IMR-90 (cell line): Measurements from ENCODE around the gene NAT10.

ENCODE experiments used
- BHLHE40 ChIP-seq: fragments of 150-350 bp; IDR thresholded peaks from 2 replicates; pipeline ENCODE4 v1.6.1; 2016; ENCODE audit warnings: mild to moderate bottlenecking, low read depth, low read length
- CEBPB ChIP-seq: IDR thresholded peaks from 2 replicates; pipeline ENCODE4 v1.6.1; 2012; ENCODE audit warnings: low read depth, low read length, improper control_type of control experiment
- CHD1 ChIP-seq: IDR thresholded peaks from 2 replicates; pipeline ENCODE4 v1.6.1; 2012; ENCODE audit warnings: low read depth, low read length, improper control_type of control experiment
- MAZ ChIP-seq: IDR thresholded peaks from 2 replicates; pipeline ENCODE4 v1.6.1; 2012; ENCODE audit warnings: low read depth, mild to moderate bottlenecking, low read length, improper control_type of control experiment, moderate library complexity, borderline replicate concordance
- MXI1 ChIP-seq: IDR thresholded peaks from 2 replicates; pipeline ENCODE4 v1.6.1; 2012; ENCODE audit warnings: low read depth, mild to moderate bottlenecking, low read length, moderate library complexity, borderline replicate concordance
- POLR2A ChIP-seq: IDR thresholded peaks from 2 replicates; pipeline ENCODE4 v1.6.1; 2012; ENCODE audit warnings: mild to moderate bottlenecking, low read depth, low read length
- RAD21 ChIP-seq: IDR thresholded peaks from 2 replicates; pipeline ENCODE4 v1.6.1; 2012; ENCODE audit warnings: low read length, improper control_type of control experiment
- RCOR1 ChIP-seq: IDR thresholded peaks from 2 replicates; pipeline ENCODE4 v1.6.1; 2012; ENCODE audit warnings: mild to moderate bottlenecking, low read length, improper control_type of control experiment; ENCODE audit not compliant: insufficient replicate concordance
- SMC3 ChIP-seq: fragments of 150-350 bp; IDR thresholded peaks from 2 replicates; pipeline ENCODE4 v1.6.1; 2016; ENCODE audit warnings: low read depth, mild to moderate bottlenecking, antibody characterized with exemption, low read length, moderate library complexity
- TF ChIP-seq, protein P1 (sequence below): conservative IDR thresholded peaks from 2 replicates; pipeline ENCODE4 v1.5.1; 2012; ENCODE audit warnings: mild to moderate bottlenecking, low read depth, low read length, improper control_type of control experiment
- TF ChIP-seq, protein P2 (sequence below): fragments of 150-350 bp; IDR thresholded peaks from 2 replicates; pipeline ENCODE4 v1.6.1; 2016; ENCODE audit warnings: low read depth, mild to moderate bottlenecking, low read length, moderate library complexity, borderline replicate concordance

DNA sequence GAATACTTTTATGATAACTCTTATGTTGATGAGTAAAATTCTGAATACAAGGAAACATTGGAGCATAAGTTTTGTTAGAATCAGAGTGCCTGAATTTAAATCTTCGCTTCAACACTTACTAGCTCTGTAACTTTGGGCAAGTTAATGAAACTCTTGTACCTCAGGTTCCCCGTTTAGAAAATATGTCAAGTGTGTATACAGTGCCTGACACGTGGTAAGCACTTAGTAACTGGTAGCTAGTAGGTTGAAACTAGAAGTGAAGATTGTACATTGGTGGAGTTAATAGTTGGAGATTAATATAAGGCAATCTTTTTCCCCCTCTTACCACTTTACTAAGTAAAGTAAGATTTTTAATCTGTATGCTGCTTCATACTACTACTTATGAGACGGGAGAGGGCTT is 24.8 kb upstream of the NAT10 start:
- TF ChIP-seq, protein P1, sequence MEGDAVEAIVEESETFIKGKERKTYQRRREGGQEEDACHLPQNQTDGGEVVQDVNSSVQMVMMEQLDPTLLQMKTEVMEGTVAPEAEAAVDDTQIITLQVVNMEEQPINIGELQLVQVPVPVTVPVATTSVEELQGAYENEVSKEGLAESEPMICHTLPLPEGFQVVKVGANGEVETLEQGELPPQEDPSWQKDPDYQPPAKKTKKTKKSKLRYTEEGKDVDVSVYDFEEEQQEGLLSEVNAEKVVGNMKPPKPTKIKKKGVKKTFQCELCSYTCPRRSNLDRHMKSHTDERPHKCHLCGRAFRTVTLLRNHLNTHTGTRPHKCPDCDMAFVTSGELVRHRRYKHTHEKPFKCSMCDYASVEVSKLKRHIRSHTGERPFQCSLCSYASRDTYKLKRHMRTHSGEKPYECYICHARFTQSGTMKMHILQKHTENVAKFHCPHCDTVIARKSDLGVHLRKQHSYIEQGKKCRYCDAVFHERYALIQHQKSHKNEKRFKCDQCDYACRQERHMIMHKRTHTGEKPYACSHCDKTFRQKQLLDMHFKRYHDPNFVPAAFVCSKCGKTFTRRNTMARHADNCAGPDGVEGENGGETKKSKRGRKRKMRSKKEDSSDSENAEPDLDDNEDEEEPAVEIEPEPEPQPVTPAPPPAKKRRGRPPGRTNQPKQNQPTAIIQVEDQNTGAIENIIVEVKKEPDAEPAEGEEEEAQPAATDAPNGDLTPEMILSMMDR: no peak
- no peak for TF ChIP-seq RCOR1
- TF ChIP-seq, protein P2, sequence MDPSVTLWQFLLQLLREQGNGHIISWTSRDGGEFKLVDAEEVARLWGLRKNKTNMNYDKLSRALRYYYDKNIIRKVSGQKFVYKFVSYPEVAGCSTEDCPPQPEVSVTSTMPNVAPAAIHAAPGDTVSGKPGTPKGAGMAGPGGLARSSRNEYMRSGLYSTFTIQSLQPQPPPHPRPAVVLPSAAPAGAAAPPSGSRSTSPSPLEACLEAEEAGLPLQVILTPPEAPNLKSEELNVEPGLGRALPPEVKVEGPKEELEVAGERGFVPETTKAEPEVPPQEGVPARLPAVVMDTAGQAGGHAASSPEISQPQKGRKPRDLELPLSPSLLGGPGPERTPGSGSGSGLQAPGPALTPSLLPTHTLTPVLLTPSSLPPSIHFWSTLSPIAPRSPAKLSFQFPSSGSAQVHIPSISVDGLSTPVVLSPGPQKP: no peak
- TF ChIP-seq POLR2A: no peak
- TF ChIP-seq MAZ: no peak
- no peak for TF ChIP-seq CEBPB
- no peak for TF ChIP-seq CHD1
- no peak for TF ChIP-seq BHLHE40
- no peak for TF ChIP-seq MXI1
- no peak for TF ChIP-seq SMC3
- no peak for TF ChIP-seq RAD21
